B cell (primary cell): ENCODE results near the gene STK11. TPM values are rescaled to one million over a fixed set of nuclear protein-coding genes. Genes with fewer than 3 reads are reported as not detected.

ENCODE experiments used
- ATAC-seq: fragments of 200-7000 bp; cut with Tn5 transposase; one replicate; pipeline ENCODE4 v1.10.0; 2021; ENCODE audit warnings: low read depth, mild to moderate bottlenecking, moderate number of reproducible peaks, moderate library complexity
- CTCF ChIA-PET: fragments of 350-600 bp; sonication (Branson Sonifier 250); formaldehyde crosslinking; loops from one replicate; lab custom pipeline; 2021; ENCODE audit warnings: antibody characterized with exemption, inconsistent platforms; lab: Charles Lee
- POLR2A ChIA-PET: fragments of 350-600 bp; sonication (Branson Sonifier 250); formaldehyde crosslinking; loops from one replicate; lab custom pipeline; 2021; ENCODE audit warnings: antibody characterized with exemption; lab: Charles Lee
- DNase-seq: peaks from one replicate; pipeline ENCODE4 v3.0.0; 2013
- H2AFZ ChIP-seq: 2 replicates; pipeline ENCODE4 v1.6.1; 2012; ENCODE audit warnings: mild to moderate bottlenecking, low read depth, low read length; ENCODE audit not compliant: insufficient read depth, poor library complexity, severe bottlenecking
- H3K27ac ChIP-seq, 2 donors: 1 replicate in 1 of 2; 2 replicates in 1 of 2; pipeline ENCODE4 v1.5.1; 2012 to 2013; ENCODE audit warnings: low read length in 2 of 2, mild to moderate bottlenecking in 2 of 2, moderate library complexity in 1 of 2
- H3K27me3 ChIP-seq, 4 experiments: fragments of 200-600 bp in 1 of 4; sonication (generic) in 1 of 4; replicated peaks in 1 of 4; 1 replicate in 2 of 4; 2 replicates in 2 of 4; pipeline versions ENCODE4 v1.6.1 to v1.7.0; 2013 to 2016; ENCODE audit warnings: low read length in 3 of 4, mild to moderate bottlenecking in 2 of 4, mixed read lengths in 1 of 4, moderate library complexity in 1 of 4; ENCODE audit not compliant: insufficient read depth in 4 of 4, control insufficient read depth in 3 of 4; ENCODE audit errors: control extremely low read depth in 1 of 4
- H3K36me3 ChIP-seq, 2 experiments: replicated peaks in 1 of 2; 1 replicate in 1 of 2; 2 replicates in 1 of 2; pipeline versions ENCODE4 v1.6.1 to v1.7.1; 2013; ENCODE audit warnings: low read length in 1 of 2; ENCODE audit not compliant: insufficient read depth in 2 of 2, control insufficient read depth in 1 of 2; ENCODE audit errors: control extremely low read depth in 1 of 2, extremely low read depth in 1 of 2
- H3K4me1 ChIP-seq, 2 donors: fragments of 200-600 bp in 1 of 2; sonication (generic) in 1 of 2; 1 replicate in 1 of 2; 2 replicates in 1 of 2; pipeline versions ENCODE4 v1.5.1 to v1.6.1; 2013 to 2017; ENCODE audit warnings: low read length in 2 of 2; ENCODE audit not compliant: control insufficient read depth in 2 of 2, insufficient read depth in 2 of 2
- H3K4me2 ChIP-seq: replicated peaks from 2 replicates; pipeline ENCODE3; 2012; ENCODE audit warnings: mild to moderate bottlenecking, low read depth, low read length; ENCODE audit not compliant: poor library complexity, severe bottlenecking
- H3K4me3 ChIP-seq, 5 experiments: fragments of 200-600 bp in 1 of 5; sonication (generic) in 1 of 5; 1 replicate in 3 of 5; 2 replicates in 2 of 5; pipeline versions ENCODE4 v1.5.1 to v1.7.0; 2011 to 2016; ENCODE audit warnings: low read length in 4 of 5, mild to moderate bottlenecking in 4 of 5, low read depth in 2 of 5, control low read depth in 1 of 5, moderate library complexity in 1 of 5; ENCODE audit not compliant: insufficient read depth in 1 of 5; ENCODE audit errors: control extremely low read depth in 1 of 5, extremely low read depth in 1 of 5
- H3K79me2 ChIP-seq: fragments of 200-600 bp; sonication (generic); one replicate; pipeline ENCODE4 v1.6.0; 2016; ENCODE audit warnings: low read length; ENCODE audit not compliant: control insufficient read depth, insufficient read depth
- H3K9ac ChIP-seq: fragments of 200-600 bp; sonication (generic); 2 replicates; pipeline ENCODE4 v1.6.1; 2017; ENCODE audit warnings: mild to moderate bottlenecking, low read length, moderate library complexity
- H3K9me3 ChIP-seq, 3 donors: one replicate each; pipeline versions ENCODE4 v1.6.1 to v1.7.1; 2013; ENCODE audit warnings: low read length in 2 of 3; ENCODE audit not compliant: control insufficient read depth in 2 of 3, insufficient read depth in 1 of 3; ENCODE audit errors: control extremely low read depth in 1 of 3
- H4K20me1 ChIP-seq: 2 replicates; pipeline ENCODE4 v1.6.0; 2012; ENCODE audit warnings: mild to moderate bottlenecking, low read length; ENCODE audit not compliant: insufficient read depth, control insufficient read depth, poor library complexity, severe bottlenecking
- H3K27ac Mint-ChIP-seq: one replicate; pipeline ENCODE4 v1.8.0; 2021; ENCODE audit warnings: mixed read lengths
- H3K27me3 Mint-ChIP-seq: one replicate; pipeline ENCODE4 v1.8.0; 2021; ENCODE audit warnings: mixed read lengths
- H3K4me1 Mint-ChIP-seq: one replicate; pipeline ENCODE4 v1.8.0; 2021; ENCODE audit warnings: mixed read lengths
- H3K4me3 Mint-ChIP-seq: one replicate; pipeline ENCODE4 v1.8.0; 2021; ENCODE audit warnings: mixed read lengths
- H3K9me3 Mint-ChIP-seq: one replicate; pipeline ENCODE4 v1.8.0; 2022; ENCODE audit warnings: mixed read lengths; ENCODE audit not compliant: insufficient read depth
- EZH2 ChIP-seq: IDR thresholded peaks from 2 replicates; pipeline ENCODE4 v1.6.1; 2012; ENCODE audit warnings: borderline replicate concordance, low read depth, mild to moderate bottlenecking, moderate library complexity, low read length; ENCODE audit not compliant: insufficient read depth, poor library complexity, severe bottlenecking
- whole genome bisulfite sequencing: methylation state at CpG from one replicate; pipeline ENCODE4 v1.1.5; 2013; ENCODE audit warnings: missing lambda C conversion rate; ENCODE audit not compliant: insufficient coverage; 5-methylcytosine and 5-hydroxymethylcytosine counted together
- intact Hi-C: fragments of 100-400 bp; cut with micrococcal nuclease; formaldehyde crosslinking; loops from one replicate; pipeline ENCODE4 v1.10.0; 2022
- polyA plus RNA-seq: library from polyadenylated mRNA; depleted of rRNA; stranded (reverse); fragments of >200 nt; gene quantifications from 2 replicates; pipeline ENCODE4 v1.2.3, GENCODE V29; 2012
- total RNA-seq, 2 donors: library from RNA; stranded (reverse); fragments of 120-200 nt in 1 of 2; gene quantifications; 1 replicate in 1 of 2; 2 replicates in 1 of 2; pipeline versions ENCODE4 v1.2.3 to v1.2.4, GENCODE V29; 2013 to 2022
- TF ChIP-seq, protein P1 (sequence below): fragments of 200-600 bp; IDR thresholded peaks from one replicate; pipeline ENCODE4 v1.8.0; 2022; ENCODE audit warnings: antibody characterized with exemption, mild to moderate bottlenecking

Gene STK11
- total and polyA plus RNA-seq, 2 donors (not counting 1 experiment from before 2014, with no cell fraction given) = 87.9 to 89.9 TPM

DNA sequence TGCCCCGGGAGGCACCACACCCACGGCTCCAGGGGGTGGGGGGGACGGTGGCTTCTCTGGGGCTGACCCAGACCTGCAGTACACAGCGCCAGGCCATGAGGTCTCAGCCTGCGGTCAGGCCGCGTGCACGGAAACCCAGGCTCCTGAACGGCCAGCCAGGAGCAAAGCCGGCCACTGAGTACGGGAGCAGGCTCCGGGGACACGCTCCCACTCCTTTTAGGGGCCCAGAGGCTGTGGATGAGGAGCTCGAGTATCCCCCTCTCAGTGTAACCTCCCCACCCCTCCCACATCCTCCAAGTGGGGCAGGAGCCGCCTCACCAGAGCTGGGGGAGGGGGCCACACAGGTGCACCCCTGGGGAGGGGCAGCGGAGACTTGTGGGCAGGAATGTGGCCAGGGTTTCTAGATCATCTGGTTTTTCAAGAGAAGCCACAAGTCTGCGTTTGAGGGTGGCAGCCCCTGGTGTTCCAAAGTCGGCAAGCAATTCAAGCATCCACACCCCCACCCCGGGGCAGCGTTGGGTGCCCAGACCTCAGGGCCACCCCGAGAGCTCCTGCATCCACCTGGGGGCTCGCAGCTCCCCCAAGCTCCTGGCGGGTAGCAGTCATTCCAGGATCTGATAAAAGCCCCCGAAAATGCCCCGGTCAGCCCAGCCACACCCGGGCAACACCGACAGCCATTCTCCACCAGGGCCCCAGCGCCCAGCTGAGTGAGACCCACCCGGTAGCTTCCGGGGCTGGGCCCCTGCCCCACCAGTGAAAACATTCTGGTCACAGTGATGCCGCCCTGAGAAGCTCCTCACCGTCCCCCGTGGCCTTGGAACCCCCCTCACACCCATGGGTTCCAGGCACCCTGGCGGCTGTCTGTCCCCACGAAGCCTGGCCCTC is 37.6 kb upstream of the STK11 start:
- Histone ChIP-seq H3K27ac (no peak overlapping the region), H3K36me3 (peaks cover 0 to 5% of the 10 kb centered on the region in 2 experiments), H3K4me2 (no peak overlapping the region), H3K9ac (no peak overlapping the region), H3K4me3 (no peak overlapping the region), H2AFZ (no peak overlapping the region), H3K9me3 (no peaks in the 10 kb centered on the region), H3K27me3 (no peaks in the 10 kb centered on the region), H3K4me1 (peaks cover 4 to 5% of the 10 kb centered on the region in 2 donors), H4K20me1 (peaks cover 79% of the 10 kb centered on the region), H3K79me2 (peaks cover 87% of the 10 kb centered on the region)
- 86% methylated on average over 32 of the region's 35 CpGs for WGBS
- Mint-ChIP-seq H3K4me1 (peaks cover 26% of the 10 kb centered on the region), H3K9me3 (no peaks in the 10 kb centered on the region), H3K27me3 (no peaks in the 10 kb centered on the region), H3K4me3 (no peak overlapping the region), H3K27ac (no peak overlapping the region)
- no peak for ATAC-seq
- ChIA-PET CTCF (no interaction called here), POLR2A (interaction anchor here (0.6 kb wide), 1 partner anchor 8 kb away, joined by 5 read pairs; no protein-coding TSS in a partner anchor)
- intact Hi-C loops = no loop called here
- TF ChIP-seq, protein P1, sequence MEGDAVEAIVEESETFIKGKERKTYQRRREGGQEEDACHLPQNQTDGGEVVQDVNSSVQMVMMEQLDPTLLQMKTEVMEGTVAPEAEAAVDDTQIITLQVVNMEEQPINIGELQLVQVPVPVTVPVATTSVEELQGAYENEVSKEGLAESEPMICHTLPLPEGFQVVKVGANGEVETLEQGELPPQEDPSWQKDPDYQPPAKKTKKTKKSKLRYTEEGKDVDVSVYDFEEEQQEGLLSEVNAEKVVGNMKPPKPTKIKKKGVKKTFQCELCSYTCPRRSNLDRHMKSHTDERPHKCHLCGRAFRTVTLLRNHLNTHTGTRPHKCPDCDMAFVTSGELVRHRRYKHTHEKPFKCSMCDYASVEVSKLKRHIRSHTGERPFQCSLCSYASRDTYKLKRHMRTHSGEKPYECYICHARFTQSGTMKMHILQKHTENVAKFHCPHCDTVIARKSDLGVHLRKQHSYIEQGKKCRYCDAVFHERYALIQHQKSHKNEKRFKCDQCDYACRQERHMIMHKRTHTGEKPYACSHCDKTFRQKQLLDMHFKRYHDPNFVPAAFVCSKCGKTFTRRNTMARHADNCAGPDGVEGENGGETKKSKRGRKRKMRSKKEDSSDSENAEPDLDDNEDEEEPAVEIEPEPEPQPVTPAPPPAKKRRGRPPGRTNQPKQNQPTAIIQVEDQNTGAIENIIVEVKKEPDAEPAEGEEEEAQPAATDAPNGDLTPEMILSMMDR = no peak
- TF ChIP-seq EZH2 = no peak
- no peak for DNase-seq
